ENCODE results near the gene CALML4. TPM values are rescaled to one million over a fixed set of nuclear protein-coding genes. Genes with fewer than 3 reads are reported as not detected.
A peak's percentile ranks its signal among the peaks of the same experiment; 100 is the strongest.

CALML4 gene
- total RNA-seq, 4 donors from 2014 or later, result 57.8 to 153 (median 126) TPM

- Histone ChIP-seq H3K9me3 (no peaks in the 10 kb centered on the region), H3K4me3 (no peak overlapping the region), H3K36me3 (peaks cover 0 to 26% (median 0%) of the 10 kb centered on the region in 3 donors), H3K27ac (no peak overlapping the region), H3K4me1 (peaks cover 0 to 33% (median 0%) of the 10 kb centered on the region in 4 donors), H3K27me3 (no peaks in the 10 kb centered on the region)
- no peak for TF ChIP-seq CTCF (IDR thresholded peaks at IDR 0.05)
- TF ChIP-seq POLR2A (IDR thresholded peaks at IDR 0.05), result no peak
- peak in 1 of 3 donors; percentile 48 for DNase-seq
Observed at GRCh38 chr15:68200016-68200861, 4.9 kb downstream of the CALML4 start.

GRCh38 chr15:68199340-68199739 is 5.8 kb downstream of the CALML4 start:
- no peaks in the 10 kb centered on the region for H3K9me3 ChIP-seq
- DNase-seq, result peak in 1 of 3 donors; percentile 35
- H3K4me1 ChIP-seq, result peaks cover 0 to 27% (median 0%) of the 10 kb centered on the region in 4 donors
- TF ChIP-seq CTCF (IDR thresholded peaks at IDR 0.05) (no peak), POLR2A (IDR thresholded peaks at IDR 0.05) (no peak)
- peaks cover 0 to 30% (median 0%) of the 10 kb centered on the region in 3 donors for H3K36me3 ChIP-seq
- no peak overlapping the region for H3K27ac ChIP-seq
- H3K4me3 ChIP-seq, result no peak overlapping the region
- no peaks in the 10 kb centered on the region for H3K27me3 ChIP-seq

- Histone ChIP-seq H3K9me3 (no peaks in the 10 kb centered on the region), H3K27me3 (no peaks in the 10 kb centered on the region), H3K27ac (no peak overlapping the region), H3K36me3 (peaks cover 0 to 43% (median 0%) of the 10 kb centered on the region in 3 donors), H3K4me3 (no peak overlapping the region), H3K4me1 (peaks cover 0 to 26% (median 0%) of the 10 kb centered on the region in 4 donors)
- no peak for DNase-seq
- TF ChIP-seq POLR2A (IDR thresholded peaks at IDR 0.05), result no peak
- TF ChIP-seq CTCF (IDR thresholded peaks at IDR 0.05), result no peak
Observed at GRCh38 chr15:68197661-68198437, 7.3 kb downstream of the CALML4 start.

GRCh38 chr15:68197170-68197492 is 8.0 kb downstream of the CALML4 start:
- Histone ChIP-seq H3K4me3 (no peak overlapping the region), H3K27me3 (no peaks in the 10 kb centered on the region), H3K27ac (no peak overlapping the region), H3K4me1 (peaks cover 0 to 23% (median 0%) of the 10 kb centered on the region in 4 donors), H3K36me3 (peaks cover 0 to 50% (median 0%) of the 10 kb centered on the region in 3 donors), H3K9me3 (no peaks in the 10 kb centered on the region)
- no peak for TF ChIP-seq CTCF (IDR thresholded peaks at IDR 0.05)
- TF ChIP-seq POLR2A (IDR thresholded peaks at IDR 0.05), result no peak
- peak in 1 of 3 donors; percentile 38 for DNase-seq

DNA sequence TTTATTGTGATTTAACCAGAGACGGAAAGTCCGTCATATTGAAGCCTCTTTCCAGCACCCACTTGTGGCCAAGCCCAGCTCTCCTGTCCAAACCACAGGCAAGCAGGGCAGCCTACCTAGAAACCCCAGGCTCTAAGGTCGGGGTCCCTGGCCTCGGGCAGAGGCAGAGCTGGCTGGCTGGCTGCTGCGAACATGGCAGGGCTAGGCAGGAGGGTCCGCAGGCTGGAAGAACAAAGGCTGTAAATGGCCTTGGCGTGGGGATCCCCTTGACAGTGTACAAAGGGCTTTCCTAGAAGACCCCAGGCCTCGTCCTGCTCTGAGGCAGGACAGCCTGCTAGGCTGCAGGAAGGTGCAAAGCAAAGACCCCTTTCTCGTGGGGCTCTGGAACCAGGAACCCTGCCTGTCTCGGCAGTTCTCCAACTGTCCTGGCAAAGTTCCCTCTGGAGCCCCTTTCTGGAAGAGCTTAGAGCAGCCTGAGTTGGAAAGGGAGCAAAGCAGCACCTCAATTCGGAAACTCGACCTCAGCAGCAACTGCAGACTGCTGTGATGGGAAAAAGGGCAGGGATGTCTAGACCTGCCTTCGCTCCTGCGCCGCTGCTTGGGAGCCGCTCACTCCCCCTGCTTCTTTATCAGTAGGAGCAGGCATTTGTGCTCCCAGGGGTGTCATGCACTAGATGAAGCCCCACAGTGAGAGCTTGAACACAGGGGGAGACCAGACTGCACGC is 8.5 kb downstream of the CALML4 start:
- Histone ChIP-seq H3K9me3 (no peaks in the 10 kb centered on the region), H3K4me3 (no peak overlapping the region), H3K27me3 (no peaks in the 10 kb centered on the region), H3K4me1 (peaks cover 0 to 20% (median 0%) of the 10 kb centered on the region in 4 donors), H3K27ac (no peak overlapping the region), H3K36me3 (peaks cover 0 to 56% (median 0%) of the 10 kb centered on the region in 3 donors)
- peak in 1 of 3 donors; percentile 38 for DNase-seq
- TF ChIP-seq POLR2A (IDR thresholded peaks at IDR 0.05), result no peak
- TF ChIP-seq CTCF (IDR thresholded peaks at IDR 0.05), result no peak

Data from Peyer's patch (tissue), 4 donors.